SU-DHL-6 (cell line): ENCODE data around the gene GNB1L.

Experiments
- H2AFZ ChIP-seq: fragments of 200-600 bp; sonication (generic); 2 replicates; pipeline ENCODE4 v1.6.1; 2014; ENCODE audit warnings: low read depth, mild to moderate bottlenecking, moderate library complexity, mixed read lengths, antibody characterized with exemption, low read length; ENCODE audit not compliant: severe bottlenecking
- H3F3A ChIP-seq: fragments of 200-600 bp; shearing (Covaris generic); 2 replicates; pipeline ENCODE4 v1.6.0; 2016; ENCODE audit warnings: antibody characterized with exemption, mild to moderate bottlenecking; ENCODE audit not compliant: insufficient read depth
- H3K27ac ChIP-seq: fragments of 200-600 bp; sonication (generic); 2 replicates; pipeline ENCODE4 v1.5.1; 2016; ENCODE audit warnings: low read depth, mild to moderate bottlenecking, low read length, moderate library complexity, mixed read lengths
- H3K27me3 ChIP-seq: fragments of 200-600 bp; sonication (generic), shearing (Covaris generic); 2 replicates; pipeline ENCODE4 v1.6.0; 2014; ENCODE audit warnings: mild to moderate bottlenecking, low read length
- H3K36me3 ChIP-seq: fragments of 200-600 bp; sonication (generic); 2 replicates; pipeline ENCODE4 v1.6.1; 2014; ENCODE audit warnings: mild to moderate bottlenecking, low read length, mixed read lengths
- H3K4me2 ChIP-seq: fragments of 300-600, 200-600 bp; shearing (Covaris generic), sonication (generic); 2 replicates; pipeline ENCODE4 v1.6.0; 2014; ENCODE audit warnings: low read length, low read depth, mild to moderate bottlenecking; ENCODE audit not compliant: poor library complexity, severe bottlenecking
- H3K4me3 ChIP-seq: fragments of 200-600 bp; sonication (generic); 2 replicates; pipeline ENCODE4 v1.5.1; 2014; ENCODE audit warnings: antibody characterized with exemption, low read length, mild to moderate bottlenecking, mixed read lengths; ENCODE audit not compliant: insufficient read depth, poor library complexity, severe bottlenecking
- H3K79me2 ChIP-seq: fragments of 200-600 bp; sonication (generic); 2 replicates; pipeline ENCODE4 v1.6.1; 2014; ENCODE audit warnings: mild to moderate bottlenecking, low read length, moderate library complexity; ENCODE audit not compliant: insufficient read depth
- H3K9ac ChIP-seq: fragments of 200-600 bp; sonication (generic); 2 replicates; pipeline ENCODE4 v1.7.0; 2014; ENCODE audit warnings: mild to moderate bottlenecking, low read length
- H3K9me2 ChIP-seq: fragments of 200-600 bp; sonication (generic); replicated peaks from 2 replicates; pipeline ENCODE4 v1.6.1; 2014; ENCODE audit warnings: low read length; ENCODE audit not compliant: insufficient read depth
- H3K9me3 ChIP-seq: fragments of 200-600 bp; sonication (generic); 2 replicates; pipeline ENCODE4 v1.6.1; 2014; ENCODE audit warnings: low read length, mixed read lengths; ENCODE audit not compliant: insufficient read depth
- H4K20me1 ChIP-seq: fragments of 200-600 bp; sonication (generic); 2 replicates; pipeline ENCODE4 v1.6.1; 2014; ENCODE audit warnings: low read depth, mild to moderate bottlenecking, antibody characterized with exemption, low read length, moderate library complexity, mixed read lengths
- CTCF ChIP-seq: fragments of 200-600 bp; sonication (generic); IDR thresholded peaks from one replicate; pipeline ENCODE4 v1.5.1; 2017; ENCODE audit warnings: antibody characterized with exemption, mild to moderate bottlenecking, low read length, moderate library complexity; ENCODE audit not compliant: insufficient read depth, poor library complexity, severe bottlenecking
- EZH2phosphoT487 ChIP-seq: fragments of 200-600 bp; sonication (generic), shearing (Covaris generic); conservative IDR thresholded peaks from 2 replicates; pipeline ENCODE4 v1.6.1; 2018; ENCODE audit warnings: mild to moderate bottlenecking, antibody characterized with exemption, low read length, moderate library complexity, mixed read lengths

GNB1L gene

GRCh38 chr22:19774628-19775027 lies 80.0 kb downstream of the GNB1L start:
- Histone ChIP-seq H3F3A (no peaks in the 10 kb centered on the region), H3K4me2 (no peak overlapping the region), H3K4me3 (no peak overlapping the region), H3K79me2 (no peaks in the 10 kb centered on the region), H2AFZ (no peak overlapping the region), H3K9me2 (no peaks in the 10 kb centered on the region), H3K27ac (no peak overlapping the region), H4K20me1 (no peaks in the 10 kb centered on the region), H3K9me3 (no peaks in the 10 kb centered on the region), H3K9ac (no peak overlapping the region), H3K27me3 (no peaks in the 10 kb centered on the region), H3K36me3 (no peaks in the 10 kb centered on the region)
- TF ChIP-seq EZH2phosphoT487, result no peak
- no peak for TF ChIP-seq CTCF

DNA sequence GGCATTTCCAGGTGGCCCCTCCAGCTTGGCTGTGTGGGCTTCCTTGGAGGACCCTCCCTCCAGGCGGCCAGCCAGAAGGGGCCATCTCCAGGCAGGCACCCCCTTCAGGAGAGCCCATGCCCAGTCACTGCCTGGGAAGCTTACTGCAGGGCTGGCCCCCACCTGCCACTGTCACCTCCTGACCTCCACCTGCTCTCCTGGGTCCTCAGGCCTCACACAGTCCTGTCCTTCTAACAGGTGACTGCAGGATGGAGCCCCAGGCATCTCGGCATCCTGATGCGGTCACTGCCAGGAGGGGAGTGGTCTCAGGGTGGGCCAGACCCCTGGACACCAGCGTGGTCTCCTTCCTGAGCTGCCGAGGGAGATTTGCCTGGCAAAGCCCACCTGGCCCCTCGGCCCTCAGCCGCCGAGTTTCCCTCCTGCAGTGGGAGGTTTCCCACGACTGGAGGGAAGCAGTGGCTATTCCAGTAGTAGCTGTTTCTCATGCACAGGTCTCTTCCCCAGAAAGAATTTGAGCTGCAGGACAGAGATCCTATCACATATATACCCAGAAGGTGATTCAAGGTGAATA lies 81.1 kb downstream of the GNB1L start:
- no peak overlapping the region for H3K4me3 ChIP-seq
- H3K9ac ChIP-seq, result no peak overlapping the region
- H3K9me2 ChIP-seq, result no peaks in the 10 kb centered on the region
- H2AFZ ChIP-seq, result no peak overlapping the region
- H3K27me3 ChIP-seq, result no peaks in the 10 kb centered on the region
- H3K9me3 ChIP-seq, result no peaks in the 10 kb centered on the region
- no peak for TF ChIP-seq EZH2phosphoT487
- no peak for TF ChIP-seq CTCF
- H3K79me2 ChIP-seq, result no peaks in the 10 kb centered on the region
- H4K20me1 ChIP-seq, result no peaks in the 10 kb centered on the region
- no peaks in the 10 kb centered on the region for H3F3A ChIP-seq
- H3K4me2 ChIP-seq, result no peak overlapping the region
- no peak overlapping the region for H3K27ac ChIP-seq
- no peaks in the 10 kb centered on the region for H3K36me3 ChIP-seq

- no peak overlapping the region for H3K4me3 ChIP-seq
- H3K9me3 ChIP-seq, result no peaks in the 10 kb centered on the region
- H3K27me3 ChIP-seq, result no peaks in the 10 kb centered on the region
- no peak for TF ChIP-seq EZH2phosphoT487
- no peak for TF ChIP-seq CTCF
- no peak overlapping the region for H3K4me2 ChIP-seq
- no peaks in the 10 kb centered on the region for H3F3A ChIP-seq
- H3K9me2 ChIP-seq, result no peaks in the 10 kb centered on the region
- no peaks in the 10 kb centered on the region for H4K20me1 ChIP-seq
- no peak overlapping the region for H3K27ac ChIP-seq
- no peak overlapping the region for H2AFZ ChIP-seq
- H3K36me3 ChIP-seq, result no peaks in the 10 kb centered on the region
- no peaks in the 10 kb centered on the region for H3K79me2 ChIP-seq
- no peak overlapping the region for H3K9ac ChIP-seq
These were observed 81.8 kb downstream of the GNB1L start for GRCh38 chr22:19772673-19773469.
